Stimulated activated CD8-positive, alpha-beta memory T cell treated with anti-CD3 and anti-CD28 coated beads, Interleukin-15, amount 100 ng/mL, for 24 hours (primary cell): ENCODE measurements around the gene NBAS.

Experiments
- DNase-seq: peaks from one replicate; pipeline ENCODE4 v3.0.0-alpha.2; 2020; ENCODE audit warnings: low read depth

The NBAS gene

GRCh38 chr2:15560988-15561573 lies at the start of gene NBAS:
TSS of gene NBAS (minus strand) at chr2:15561334. CDS start at chr2:15561304, 30 bp downstream.
- DNase-seq = peak; percentile 47

DNA sequence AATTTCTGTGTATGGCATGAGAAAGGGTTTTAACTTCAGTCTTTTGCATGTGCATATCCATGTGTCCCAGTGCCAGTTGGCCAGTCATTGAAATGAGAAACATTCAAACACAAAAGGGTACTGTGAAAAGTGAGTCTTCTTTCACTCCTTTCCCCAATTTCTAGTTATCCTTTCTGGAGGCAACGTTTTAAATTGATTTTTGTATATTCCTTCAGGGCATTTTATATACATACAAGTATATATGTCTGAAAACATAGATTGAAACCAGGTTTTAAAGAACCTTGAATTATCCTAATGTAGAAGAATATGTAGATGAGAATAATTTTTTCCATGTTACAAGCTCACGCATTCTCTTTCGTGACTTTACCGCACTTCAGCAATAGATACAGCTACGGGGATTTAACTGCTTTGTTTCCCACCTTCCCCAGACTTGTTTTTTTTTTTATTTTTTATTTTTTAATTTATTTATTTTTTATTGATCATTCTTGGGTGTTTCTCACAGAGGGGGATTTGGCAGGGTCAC lies 49.4 kb upstream of the NBAS start:
- no peak for DNase-seq

- DNase-seq = no peak
These were observed 48.4 kb upstream of the NBAS start for GRCh38 chr2:15609341-15610042.

- no peak for DNase-seq
These were observed 47.2 kb upstream of the NBAS start for GRCh38 chr2:15608392-15608761.

DNA sequence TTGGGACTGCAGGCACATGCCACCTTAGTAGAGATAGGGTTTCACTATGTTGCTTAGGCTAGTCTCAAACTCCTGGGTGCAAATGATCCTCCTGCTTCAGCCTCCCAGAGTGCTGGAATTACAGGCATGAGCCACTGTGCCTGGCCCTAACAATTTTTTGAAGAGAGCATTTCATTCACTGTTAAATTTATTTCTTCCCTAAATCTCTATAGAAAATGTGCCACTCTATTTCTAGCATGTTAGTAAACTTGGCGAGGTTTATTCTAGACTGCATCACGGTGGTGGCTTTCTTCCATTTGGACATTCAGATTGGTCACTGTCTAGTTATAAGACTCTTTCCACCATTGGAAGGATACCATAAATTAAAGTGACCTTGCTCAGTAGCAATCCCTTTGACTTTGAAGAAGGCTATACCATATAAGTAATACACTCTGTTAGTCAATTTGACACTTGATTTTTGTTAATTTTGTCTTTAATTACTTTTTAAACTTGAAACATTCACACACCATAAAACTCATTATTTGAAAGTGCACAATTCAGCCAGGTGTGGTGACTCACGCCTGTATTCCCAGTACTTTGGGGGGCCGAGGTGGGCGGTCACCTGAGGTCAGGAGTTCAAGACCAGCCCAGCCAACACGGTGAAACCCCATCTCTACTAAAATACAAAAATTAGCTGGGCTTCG lies 46.7 kb upstream of the NBAS start:
- no peak for DNase-seq

GRCh38 chr2:15606481-15607441 lies 45.6 kb upstream of the NBAS start:
- DNase-seq = no peak

GRCh38 chr2:15605721-15606120 lies 44.6 kb upstream of the NBAS start:
- DNase-seq = no peak

GRCh38 chr2:15603948-15604347 lies 42.8 kb upstream of the NBAS start:
- no peak for DNase-seq

GRCh38 chr2:15603044-15603765 lies 42.1 kb upstream of the NBAS start:
- DNase-seq = no peak

DNA sequence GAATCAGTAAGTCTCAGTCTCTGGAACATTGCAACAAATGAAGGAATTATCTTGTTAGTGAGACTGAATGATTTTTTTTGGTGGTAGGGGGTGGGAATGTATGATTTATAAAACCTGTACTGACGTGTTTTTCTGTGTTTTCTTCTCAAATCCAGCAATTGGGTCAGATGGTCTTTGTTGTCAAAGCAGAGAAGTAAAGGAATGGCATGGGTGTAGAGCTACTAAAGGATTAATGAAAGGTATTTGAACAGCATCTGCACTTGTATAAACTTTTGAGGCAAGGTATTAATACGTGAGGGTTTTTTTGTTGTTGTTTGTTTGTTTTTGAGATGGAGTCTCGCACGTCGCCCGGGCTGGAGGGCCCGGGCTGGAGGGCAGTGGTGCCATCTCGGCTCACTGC lies 41.3 kb upstream of the NBAS start:
- no peak for DNase-seq

- no peak for DNase-seq
These were observed 40.5 kb upstream of the NBAS start for GRCh38 chr2:15601681-15602080.

DNA sequence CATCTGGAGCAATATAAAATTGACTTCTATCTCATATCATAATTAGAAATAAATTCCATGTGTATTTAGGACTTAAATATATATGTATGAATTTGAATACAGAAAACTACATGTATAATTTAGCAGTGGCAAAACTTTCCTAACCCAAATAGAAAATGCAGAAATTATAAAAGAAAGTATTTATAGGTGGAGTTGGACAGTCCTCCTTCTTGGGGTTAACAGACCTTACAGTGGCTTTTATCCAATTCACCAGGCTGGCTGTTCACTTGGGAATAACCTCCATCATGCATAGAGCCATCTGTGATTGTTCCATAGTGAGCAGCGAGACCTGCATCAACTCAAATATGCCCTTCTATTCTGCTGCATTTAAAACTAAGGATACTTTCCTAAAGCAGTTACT lies 38.9 kb upstream of the NBAS start:
- DNase-seq = no peak

GRCh38 chr2:15596968-15597367 lies 35.8 kb upstream of the NBAS start:
- no peak for DNase-seq

GRCh38 chr2:15596350-15596749 lies 35.2 kb upstream of the NBAS start:
- no peak for DNase-seq

- DNase-seq = no peak
These were observed 34.8 kb upstream of the NBAS start for GRCh38 chr2:15595936-15596335.

DNA sequence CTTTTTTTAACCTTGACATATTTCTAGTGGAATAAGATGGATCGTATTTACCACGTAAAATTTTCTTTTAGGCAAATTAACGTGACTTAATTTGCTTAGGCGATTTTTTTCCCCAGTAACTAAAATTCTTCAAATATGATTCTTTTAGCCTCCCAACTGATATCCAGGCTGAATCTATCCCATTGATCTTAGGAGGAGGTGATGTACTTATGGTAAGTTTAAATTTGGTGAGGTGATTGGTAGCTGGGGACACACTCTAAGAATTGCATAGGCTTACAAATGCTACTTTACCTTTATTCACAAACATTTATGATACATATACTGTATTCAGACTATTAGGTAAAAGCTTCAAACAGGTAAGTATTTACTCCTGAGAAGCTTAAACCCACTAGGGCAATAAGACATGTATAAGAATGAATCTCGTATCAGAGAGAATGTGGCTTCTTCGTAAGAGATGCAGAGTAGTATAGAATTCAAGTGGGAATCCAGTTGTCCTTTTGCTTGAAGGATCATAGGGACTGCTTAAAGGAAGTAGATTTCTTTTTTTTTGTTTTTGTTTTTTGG lies 34.3 kb upstream of the NBAS start:
- no peak for DNase-seq

- no peak for DNase-seq
These were observed 33.4 kb upstream of the NBAS start for GRCh38 chr2:15594291-15595256.

DNA sequence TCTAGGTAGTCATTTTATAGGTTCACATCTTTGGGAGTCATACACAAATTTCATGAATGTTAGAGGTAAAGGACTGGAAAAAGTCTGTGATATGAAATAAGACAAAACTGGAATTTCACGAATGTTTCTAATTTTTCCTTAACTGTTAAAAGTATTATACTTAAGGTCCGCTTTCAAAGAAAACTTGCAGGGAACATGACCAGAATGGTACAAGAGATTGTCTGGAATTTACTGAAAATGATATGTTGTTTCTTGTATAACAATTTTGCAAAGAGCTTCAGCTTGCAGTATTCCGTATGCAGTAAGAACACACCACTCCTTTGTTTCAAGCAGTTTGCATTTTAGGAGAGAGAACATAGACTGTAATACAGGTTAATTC lies 32.2 kb upstream of the NBAS start:
- no peak for DNase-seq

GRCh38 chr2:15591692-15592463 lies 30.7 kb upstream of the NBAS start, which contains the start of gene DDX1:
TSS of gene DDX1 (plus strand) at chr2:15591868. CDS start at chr2:15591934, 66 bp downstream.
- DNase-seq = peak; percentile 79
